ENCODE measurements around the gene SFSWAP.

SFSWAP gene

DNA sequence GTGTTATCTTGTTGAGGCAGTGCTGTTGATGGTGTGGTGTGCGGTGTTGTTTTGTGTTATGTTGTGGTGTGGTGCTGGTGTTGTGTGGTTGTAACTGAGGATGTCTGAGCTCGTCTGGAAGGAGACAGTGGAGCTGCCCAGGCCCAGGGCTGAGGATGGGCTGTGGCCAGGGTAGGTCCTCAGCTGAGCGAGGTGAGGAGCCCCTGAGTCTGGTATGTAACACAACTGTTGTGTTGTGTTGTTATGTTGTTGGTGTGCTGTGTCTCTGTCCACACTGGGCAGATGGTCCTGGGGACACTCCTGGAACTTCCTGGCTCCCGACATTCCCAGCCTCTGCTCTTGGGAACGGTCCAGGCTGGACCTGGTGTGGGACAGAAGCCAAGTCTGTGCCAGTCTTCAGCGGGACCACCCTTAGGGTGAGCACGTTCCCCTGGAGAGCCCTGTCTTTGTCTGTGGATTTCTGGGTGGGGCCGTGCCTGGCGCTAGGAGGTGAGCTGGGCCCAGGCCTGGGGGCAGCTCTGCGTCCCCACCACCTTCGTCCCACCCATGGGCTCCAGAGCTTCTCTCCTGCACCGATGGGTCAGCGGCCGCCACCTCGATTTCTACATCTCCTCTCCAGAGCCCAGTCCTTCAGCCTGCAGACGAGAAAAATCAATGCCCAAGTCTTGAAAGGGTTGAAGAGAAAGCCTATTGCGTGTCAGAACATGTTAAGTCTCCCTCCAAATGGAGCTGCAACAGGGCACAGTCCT, 27.4 kb upstream of the SFSWAP start:
- no peak for TF ChIP-seq GATA2 (IDR thresholded peaks at IDR 0.05; ENCODE audit: low read depth, low read length)
- TF ChIP-seq GATA3 (IDR thresholded peaks at IDR 0.05; ENCODE audit: low read depth, low read length) = no peak

DNA sequence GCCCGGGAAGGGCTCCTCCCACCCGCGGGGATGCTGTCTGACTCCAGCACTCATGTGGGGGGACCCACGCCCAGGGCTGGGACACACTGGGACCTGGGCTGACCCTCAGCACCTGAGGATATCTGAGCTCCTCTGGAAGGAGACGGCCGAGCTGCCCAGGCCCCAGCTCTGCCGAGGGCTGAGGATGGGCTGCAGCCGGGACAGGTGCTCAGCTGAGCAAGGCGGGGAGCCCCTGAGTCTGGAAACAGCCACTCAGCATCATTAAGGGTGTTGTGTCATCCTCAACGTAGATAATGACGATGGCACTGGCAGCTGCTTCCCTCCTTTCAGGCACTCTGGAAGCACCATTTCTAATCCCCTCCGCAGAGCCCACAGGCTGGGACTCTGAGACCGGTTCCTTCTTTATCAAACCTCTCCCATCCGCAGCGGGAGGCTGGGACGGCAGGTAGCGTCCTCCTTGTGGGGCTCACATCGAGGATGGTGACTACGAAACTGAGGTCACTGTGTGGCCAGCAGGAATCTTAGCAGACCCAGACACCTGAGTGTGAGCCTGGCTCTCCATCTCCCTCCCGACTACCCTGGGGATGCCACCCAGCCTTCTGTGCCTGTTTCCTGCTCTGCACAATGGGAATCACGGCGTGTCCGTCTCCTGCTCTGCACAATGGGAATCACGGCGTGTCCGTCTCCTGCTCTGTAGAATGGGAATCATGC, 26.7 kb upstream of the SFSWAP start:
- TF ChIP-seq GATA3 (IDR thresholded peaks at IDR 0.05; ENCODE audit: low read depth, low read length) (no peak), GATA2 (IDR thresholded peaks at IDR 0.05; ENCODE audit: low read depth, low read length) (no peak)

DNA sequence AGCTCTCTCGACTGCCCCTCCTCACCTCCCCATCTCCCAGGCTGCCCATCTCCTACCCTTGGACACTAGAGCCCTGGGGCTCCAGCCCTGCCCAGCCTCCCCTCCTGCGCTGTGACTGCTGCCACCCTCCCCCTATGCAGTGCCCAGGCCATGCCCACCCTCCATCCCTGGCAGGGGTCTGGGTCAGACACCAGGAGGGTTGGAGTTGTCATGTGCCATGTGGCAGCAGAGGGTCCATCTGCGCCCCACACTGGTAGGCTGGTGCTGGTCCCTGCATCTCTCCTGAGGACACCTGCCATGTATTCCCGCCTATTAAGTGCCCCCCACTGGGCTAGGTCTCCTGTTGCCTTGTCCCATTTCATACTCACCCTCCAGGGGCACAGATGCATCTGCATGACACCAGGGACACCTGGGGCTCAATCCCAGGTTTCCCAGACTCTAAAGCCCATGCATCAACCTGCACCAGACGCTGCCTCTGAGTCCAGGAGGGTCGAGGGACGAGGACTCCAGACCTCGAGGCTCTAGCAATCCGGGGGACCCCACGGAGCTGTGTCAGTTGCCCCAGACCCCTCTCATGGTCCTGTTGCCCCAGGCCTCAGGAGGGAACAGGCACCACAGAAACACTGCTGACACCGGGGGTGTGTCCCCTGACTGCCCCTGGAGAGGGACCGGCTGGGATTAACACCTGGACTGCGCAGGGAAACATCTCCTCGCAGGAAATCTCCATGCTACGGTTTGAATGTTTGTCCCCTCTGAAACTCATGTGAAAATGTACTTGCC, 23.4 kb upstream of the SFSWAP start:
- TF ChIP-seq GATA3 (IDR thresholded peaks at IDR 0.05; ENCODE audit: low read depth, low read length) = no peak
- no peak for TF ChIP-seq GATA2 (IDR thresholded peaks at IDR 0.05; ENCODE audit: low read depth, low read length)

DNA sequence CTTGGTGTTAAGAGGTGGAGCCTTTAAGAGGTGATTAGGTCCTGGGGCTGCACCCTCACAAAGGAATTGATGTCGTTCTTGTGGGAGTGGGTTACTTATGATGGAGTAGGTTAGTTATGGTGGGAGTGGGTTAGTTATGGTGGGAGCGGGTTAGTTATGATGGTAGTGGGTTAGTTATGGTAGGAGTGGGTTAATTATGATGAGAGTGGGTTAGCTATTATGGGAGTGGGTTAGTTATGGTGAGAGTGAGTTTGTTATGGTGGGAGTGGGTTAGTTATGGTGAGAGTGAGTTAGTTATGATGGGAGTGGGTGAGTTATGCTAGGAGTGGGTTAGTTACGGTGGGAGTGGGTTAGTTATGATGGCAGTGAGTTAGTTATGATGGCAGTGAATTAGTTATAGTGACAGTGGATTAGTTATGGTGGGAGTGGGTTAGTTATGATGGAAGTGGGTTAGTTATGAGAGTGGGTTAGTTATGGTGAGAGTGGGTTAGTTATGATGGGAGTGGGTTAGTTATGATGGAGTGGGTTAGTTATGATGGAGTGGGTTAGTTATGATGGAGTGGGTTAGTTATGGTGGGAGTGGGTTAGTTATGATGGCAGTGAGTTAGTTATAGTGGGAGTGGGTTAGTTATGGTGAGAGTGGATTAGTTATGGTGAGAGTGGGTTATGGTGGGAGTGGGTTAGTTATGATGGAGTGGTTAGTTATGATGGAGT, 22.6 kb upstream of the SFSWAP start:
- TF ChIP-seq GATA3 (IDR thresholded peaks at IDR 0.05; ENCODE audit: low read depth, low read length) (no peak), GATA2 (IDR thresholded peaks at IDR 0.05; ENCODE audit: low read depth, low read length) (no peak)

DNA sequence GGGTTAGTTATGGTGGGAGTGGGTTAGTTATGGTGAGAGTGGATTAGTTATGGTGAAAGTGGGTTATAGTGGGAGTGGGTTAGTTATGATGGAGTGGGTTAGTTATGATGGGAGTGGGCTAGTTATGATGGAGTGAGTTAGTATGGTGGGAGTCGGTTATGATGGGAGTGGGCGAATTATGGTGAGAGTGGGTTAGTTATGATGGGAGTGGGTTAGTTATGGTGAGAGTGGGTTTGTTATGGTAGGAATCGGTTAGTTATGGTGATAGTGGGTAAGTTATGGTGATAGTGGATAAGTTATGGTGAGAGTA, 22.1 kb upstream of the SFSWAP start:
- no peak for TF ChIP-seq GATA3 (IDR thresholded peaks at IDR 0.05; ENCODE audit: low read depth, low read length)

DNA sequence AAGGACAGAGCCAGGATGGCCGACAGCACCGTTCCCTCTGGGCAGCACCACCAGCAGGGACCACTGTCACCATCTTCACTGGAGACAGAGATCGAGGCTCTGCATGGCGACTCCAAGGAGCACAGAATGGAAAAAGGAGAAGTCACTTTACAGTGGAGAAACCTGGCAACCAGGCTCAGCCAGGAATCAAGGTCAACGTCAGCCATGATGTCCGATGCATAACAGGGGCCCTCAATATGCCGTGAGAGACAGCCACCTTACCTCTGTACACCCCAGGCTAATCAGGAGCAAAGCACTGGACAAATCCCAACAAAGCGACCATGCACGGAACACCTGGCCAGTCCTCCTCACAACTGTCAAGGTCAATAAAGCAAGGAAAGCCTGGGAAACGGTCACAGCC, 20.6 kb upstream of the SFSWAP start:
- TF ChIP-seq GATA2 (IDR thresholded peaks at IDR 0.05; ENCODE audit: low read depth, low read length) (no peak), GATA3 (IDR thresholded peaks at IDR 0.05; ENCODE audit: low read depth, low read length) (no peak)

DNA sequence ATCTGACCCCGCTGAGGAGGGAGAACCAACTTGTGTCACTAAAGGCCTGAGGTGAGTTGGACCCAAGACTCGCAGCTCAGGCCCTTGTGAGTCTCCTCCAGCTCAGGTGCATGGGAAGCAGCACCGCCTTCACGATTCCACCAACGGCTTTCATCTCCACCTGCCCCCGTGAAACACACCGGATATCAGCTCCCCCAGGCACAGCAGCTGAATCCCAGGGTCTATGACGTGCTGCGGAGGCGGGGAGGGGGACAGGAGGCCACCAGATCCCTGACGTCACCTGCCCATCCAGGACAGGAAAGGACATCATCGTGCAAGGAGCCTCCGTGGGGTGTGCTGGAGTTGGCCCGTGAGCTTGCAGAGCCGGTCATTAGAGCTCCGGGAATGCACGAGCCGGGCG, 18.5 kb upstream of the SFSWAP start:
- TF ChIP-seq GATA3 (IDR thresholded peaks at IDR 0.05; ENCODE audit: low read depth, low read length) (no peak), GATA2 (IDR thresholded peaks at IDR 0.05; ENCODE audit: low read depth, low read length) (no peak)

DNA sequence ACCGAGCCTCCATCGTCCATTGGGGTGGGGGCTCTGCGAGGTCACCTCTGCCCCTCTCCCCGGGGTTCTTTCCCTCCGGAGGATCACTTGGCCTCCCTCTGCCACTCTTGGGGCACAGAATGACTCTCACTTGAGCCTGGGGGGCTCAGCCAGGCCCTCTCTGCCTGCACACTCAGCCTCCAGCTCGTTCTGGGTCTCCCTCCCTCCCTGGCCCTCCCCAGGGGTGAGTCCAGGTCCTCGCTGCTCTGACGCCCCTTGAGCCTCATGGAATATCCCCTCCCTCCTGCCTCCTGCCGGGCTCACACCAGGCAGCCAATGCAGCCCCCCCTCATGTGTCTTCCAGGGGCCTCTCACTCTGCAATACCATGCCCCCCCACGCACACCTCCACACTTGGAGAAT, 17.7 kb upstream of the SFSWAP start:
- TF ChIP-seq GATA3 (IDR thresholded peaks at IDR 0.05; ENCODE audit: low read depth, low read length) (no peak), GATA2 (IDR thresholded peaks at IDR 0.05; ENCODE audit: low read depth, low read length) (no peak)

DNA sequence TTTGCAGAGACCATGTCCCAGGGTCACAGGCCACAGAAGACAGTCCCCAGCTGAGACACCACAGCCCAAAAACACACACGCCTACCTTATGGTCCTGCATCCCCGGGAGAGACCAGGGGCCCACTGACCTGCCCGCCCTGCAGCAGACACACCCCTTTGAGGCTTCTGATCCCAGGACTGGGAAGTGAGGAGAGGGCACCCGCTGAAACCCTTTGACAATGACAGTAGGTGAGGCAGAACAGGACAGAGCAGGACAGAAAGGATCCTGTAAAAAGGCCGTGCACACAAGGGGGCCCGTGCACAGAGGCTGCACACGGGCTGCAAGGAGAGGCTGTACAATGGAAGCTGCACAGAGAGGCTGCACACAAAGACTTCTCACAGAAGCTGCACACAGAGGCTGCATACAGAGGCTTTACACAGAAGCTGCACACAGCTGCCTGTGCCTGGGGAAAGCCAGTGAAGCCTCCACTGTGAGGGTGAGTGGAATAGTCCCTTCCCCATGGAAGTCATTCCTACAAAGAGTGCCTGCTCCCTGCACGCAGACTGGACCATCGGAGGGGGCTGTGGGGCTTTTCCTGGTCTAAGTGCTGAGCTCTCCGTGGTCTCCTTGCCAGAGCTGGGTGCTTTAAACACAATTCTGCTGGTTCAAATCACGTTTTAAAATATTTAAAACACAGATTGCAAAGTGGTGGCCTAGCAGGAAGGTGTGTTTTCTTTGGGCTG, 16.6 kb upstream of the SFSWAP start:
- TF ChIP-seq GATA2 (IDR thresholded peaks at IDR 0.05; ENCODE audit: low read depth, low read length) (no peak), GATA3 (IDR thresholded peaks at IDR 0.05; ENCODE audit: low read depth, low read length) (no peak)

DNA sequence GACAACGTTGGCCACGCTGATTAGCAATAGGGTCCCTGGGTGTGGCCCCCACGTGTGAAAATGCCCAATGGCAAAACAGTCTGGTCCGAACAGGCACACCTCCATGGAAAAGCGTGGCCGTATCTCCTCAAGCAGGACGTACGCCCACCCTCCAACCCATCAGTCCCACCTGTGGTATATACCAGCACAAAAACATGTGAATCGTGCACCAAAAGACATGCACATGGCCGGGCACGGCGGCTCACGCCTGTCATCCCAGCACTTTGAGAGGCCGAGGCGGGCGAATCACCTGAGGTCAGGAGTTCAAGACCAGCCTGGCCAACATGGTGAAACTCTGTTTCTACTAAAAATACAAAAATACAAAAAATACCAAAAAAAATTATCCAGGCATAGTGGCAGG, 14.9 kb upstream of the SFSWAP start:
- TF ChIP-seq GATA2 (IDR thresholded peaks at IDR 0.05; ENCODE audit: low read depth, low read length) = no peak
- TF ChIP-seq GATA3 (IDR thresholded peaks at IDR 0.05; ENCODE audit: low read depth, low read length) = no peak

DNA sequence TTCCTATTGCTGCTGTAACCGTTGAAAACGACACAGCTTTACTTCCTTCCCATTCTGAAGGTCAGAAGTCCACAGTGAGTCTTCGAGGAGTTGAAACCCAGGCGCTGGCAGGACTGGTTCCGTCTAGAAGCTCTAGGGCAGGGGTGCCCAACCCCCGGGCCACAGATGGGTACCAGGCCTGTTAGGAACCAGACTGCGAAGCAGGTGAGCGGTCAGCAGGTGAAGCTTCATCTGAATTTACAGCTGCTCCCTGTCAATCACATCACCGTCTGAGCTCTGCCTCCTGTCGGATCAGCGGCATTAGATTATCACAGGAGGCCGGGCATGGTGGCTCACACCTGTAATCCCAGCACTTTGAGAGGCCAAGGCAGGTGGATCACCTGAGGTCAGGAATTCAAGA, 12.6 kb upstream of the SFSWAP start:
- no peak for TF ChIP-seq GATA2 (IDR thresholded peaks at IDR 0.05; ENCODE audit: low read depth, low read length)
- TF ChIP-seq GATA3 (IDR thresholded peaks at IDR 0.05; ENCODE audit: low read depth, low read length) = no peak

DNA sequence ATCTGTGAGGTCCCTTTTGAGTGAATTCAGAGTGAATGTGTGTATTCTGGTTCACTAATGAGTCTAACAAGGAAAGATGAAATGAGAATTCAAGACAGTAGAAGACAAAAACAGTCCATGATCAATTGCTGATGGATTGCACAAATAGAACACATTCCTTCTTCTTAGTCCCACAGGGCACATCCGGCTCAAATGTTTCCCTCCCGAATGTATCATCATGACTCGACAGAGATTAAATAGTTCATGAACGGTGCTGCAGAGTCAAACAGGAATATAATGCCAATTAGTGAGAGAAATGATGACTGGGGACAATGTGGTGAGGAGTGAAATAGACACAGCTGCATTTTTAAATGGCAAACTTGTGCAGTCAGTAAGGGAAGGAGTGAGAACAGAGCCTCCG, 11.5 kb upstream of the SFSWAP start:
- TF ChIP-seq GATA2 (IDR thresholded peaks at IDR 0.05; ENCODE audit: low read depth, low read length) = no peak

DNA sequence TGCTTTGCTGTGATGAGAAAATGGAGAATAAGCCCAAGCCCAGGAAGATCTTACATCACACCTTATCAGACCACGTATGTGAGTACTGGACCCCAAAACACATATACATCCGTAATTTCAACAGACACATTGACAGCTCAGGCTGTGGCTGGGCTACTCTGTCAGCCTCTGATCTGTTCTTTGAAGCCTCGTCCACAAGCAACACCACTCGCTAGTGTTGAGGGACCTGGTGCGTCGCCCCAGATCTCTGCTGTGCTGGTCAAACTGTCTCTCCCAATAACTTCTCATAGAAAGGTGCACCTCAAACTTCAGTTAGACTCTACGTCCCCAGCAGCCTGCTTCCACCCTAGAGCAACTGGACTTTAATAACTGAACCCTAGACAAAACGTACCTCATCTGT, 10.6 kb upstream of the SFSWAP start:
- TF ChIP-seq GATA3 (IDR thresholded peaks at IDR 0.05; ENCODE audit: low read depth, low read length) = no peak
- no peak for TF ChIP-seq GATA2 (IDR thresholded peaks at IDR 0.05; ENCODE audit: low read depth, low read length)

Data from SH-SY5Y (cell line).